ENCODE measurements around the gene GARIN1A.

- TF ChIP-seq FOXK2 (IDR thresholded peaks at IDR 0.05) = no peak
- no peak for TF ChIP-seq TARDBP (IDR thresholded peaks at IDR 0.05)
- no peak for TF ChIP-seq BHLHE40 (IDR thresholded peaks at IDR 0.05; ENCODE audit: borderline replicate concordance)
- TF ChIP-seq FOXA1 (IDR thresholded peaks at IDR 0.05) = no peak
- TF ChIP-seq SUZ12 (IDR thresholded peaks at IDR 0.05) = no peak
- TF ChIP-seq FOXM1 (IDR thresholded peaks at IDR 0.05; ENCODE audit: borderline replicate concordance) = no peak
- TF ChIP-seq CTBP1 (IDR thresholded peaks at IDR 0.05; ENCODE audit: borderline replicate concordance) = no peak
- TF ChIP-seq L3MBTL2 (conservative IDR thresholded peaks at IDR 0.05) = no peak
- no peak for TF ChIP-seq NFRKB (IDR thresholded peaks at IDR 0.05)
- no peak for TF ChIP-seq SP1 (IDR thresholded peaks at IDR 0.05)
- TF ChIP-seq HDGF (IDR thresholded peaks at IDR 0.05; ENCODE audit: borderline replicate concordance) = no peak
- no peak for TF ChIP-seq LEF1 (IDR thresholded peaks at IDR 0.05; ENCODE audit: borderline replicate concordance)
- no peak for TF ChIP-seq ELF4 (IDR thresholded peaks at IDR 0.05)
- no peak for TF ChIP-seq PKNOX1 (IDR thresholded peaks at IDR 0.05)
These were observed 42.8 kb downstream of the GARIN1A start for GRCh38 chr7:128714701-128715495.
